Heart left ventricle (tissue), 13 donors: Measurements from ENCODE around the gene FAM167B.

Experiments used
- POLR2A ChIP-seq, 2 donors: fragments of 450-650 bp; IDR thresholded peaks; one replicate each; pipeline ENCODE4 v1.6.1; 2017; ENCODE audit warnings: antibody characterized with exemption in 2 of 2, mild to moderate bottlenecking in 2 of 2, moderate library complexity in 2 of 2
- TF ChIP-seq, protein P1 (sequence below), 12 donors: fragments of 200-600 bp; sonication (generic) in 4 of 12; IDR thresholded peaks; one replicate each; pipeline versions ENCODE4 v1.5.0 to v1.8.0; 2018 to 2022; ENCODE audit warnings: antibody characterized with exemption in 12 of 12, mild to moderate bottlenecking in 5 of 12
- donor health status: ischemic (EF 13 %, LVEDD 7.1; RV severe dilation, severe dysfunction).
- donor health status: DM: no; HTN: yes; CAD: no.
- donor health status: DM: no; HTN: no; CAD: no.
- donor health status: ischemic (EF 25% LVEDD 6.9; RV normal size, moderate dysfunction).
- donor health status: ischemic (EF 25% LVEDD 5.7; RV mildly dilated, moderate dysfunction).
- donor health status: ischemic (EF 35%, LVEDD 5.7; RV mildly dilated, moderate dysfunction).
- donor health status: nonischemic (EF 11% LVEDD 7.7; RV severe dilation, severe dysfunction).
- donor health status: DM: yes; HTN: yes; CAD: no.
- donor health status: PGD.
- donor health status: ischemic (EF 29% LVEDD 5.4; RV normal size, mild dysfunction).
- donor health status: nonischemic (EF 23%, LVEDD 6.1; RV moderate dilation, normal function).

DNA sequence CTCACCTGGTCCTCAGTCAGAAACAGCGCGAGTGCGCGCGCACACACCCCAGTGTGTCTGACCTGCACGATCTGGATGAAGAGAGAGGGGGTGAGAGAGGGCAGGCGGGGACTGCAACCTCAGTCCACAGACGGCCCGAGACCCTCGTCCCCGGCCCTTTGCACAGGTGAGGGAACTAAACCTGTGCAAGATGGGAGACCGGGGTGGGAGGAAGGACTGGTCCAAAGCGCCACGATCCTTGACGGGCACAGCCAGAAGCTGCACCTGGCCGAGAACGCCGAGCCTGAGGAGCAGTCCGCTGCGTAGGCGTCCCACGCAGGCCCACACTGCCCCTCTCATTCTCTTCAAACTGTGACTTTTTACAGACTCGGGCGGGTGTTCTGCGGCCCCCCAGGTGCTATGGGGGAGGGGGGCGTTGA, 42.1 kb upstream of the FAM167B start:
- no peak for TF ChIP-seq POLR2A (IDR thresholded peaks at IDR 0.05)
- TF ChIP-seq, protein P1, sequence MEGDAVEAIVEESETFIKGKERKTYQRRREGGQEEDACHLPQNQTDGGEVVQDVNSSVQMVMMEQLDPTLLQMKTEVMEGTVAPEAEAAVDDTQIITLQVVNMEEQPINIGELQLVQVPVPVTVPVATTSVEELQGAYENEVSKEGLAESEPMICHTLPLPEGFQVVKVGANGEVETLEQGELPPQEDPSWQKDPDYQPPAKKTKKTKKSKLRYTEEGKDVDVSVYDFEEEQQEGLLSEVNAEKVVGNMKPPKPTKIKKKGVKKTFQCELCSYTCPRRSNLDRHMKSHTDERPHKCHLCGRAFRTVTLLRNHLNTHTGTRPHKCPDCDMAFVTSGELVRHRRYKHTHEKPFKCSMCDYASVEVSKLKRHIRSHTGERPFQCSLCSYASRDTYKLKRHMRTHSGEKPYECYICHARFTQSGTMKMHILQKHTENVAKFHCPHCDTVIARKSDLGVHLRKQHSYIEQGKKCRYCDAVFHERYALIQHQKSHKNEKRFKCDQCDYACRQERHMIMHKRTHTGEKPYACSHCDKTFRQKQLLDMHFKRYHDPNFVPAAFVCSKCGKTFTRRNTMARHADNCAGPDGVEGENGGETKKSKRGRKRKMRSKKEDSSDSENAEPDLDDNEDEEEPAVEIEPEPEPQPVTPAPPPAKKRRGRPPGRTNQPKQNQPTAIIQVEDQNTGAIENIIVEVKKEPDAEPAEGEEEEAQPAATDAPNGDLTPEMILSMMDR (IDR thresholded peaks at IDR 0.05), result no peak
